GM19193 (cell line): ENCODE measurements around the gene CDH4.

Source experiments
- POLR2A ChIP-seq: IDR thresholded peaks from 4 replicates; pipeline ENCODE4 v1.6.1; 2011; ENCODE audit not compliant: insufficient read depth, insufficient read length; ENCODE audit errors: extremely low read depth

Gene CDH4

GRCh38 chr20:61815176-61815575 is 563.1 kb downstream of the CDH4 start:
- no peak for TF ChIP-seq POLR2A

DNA sequence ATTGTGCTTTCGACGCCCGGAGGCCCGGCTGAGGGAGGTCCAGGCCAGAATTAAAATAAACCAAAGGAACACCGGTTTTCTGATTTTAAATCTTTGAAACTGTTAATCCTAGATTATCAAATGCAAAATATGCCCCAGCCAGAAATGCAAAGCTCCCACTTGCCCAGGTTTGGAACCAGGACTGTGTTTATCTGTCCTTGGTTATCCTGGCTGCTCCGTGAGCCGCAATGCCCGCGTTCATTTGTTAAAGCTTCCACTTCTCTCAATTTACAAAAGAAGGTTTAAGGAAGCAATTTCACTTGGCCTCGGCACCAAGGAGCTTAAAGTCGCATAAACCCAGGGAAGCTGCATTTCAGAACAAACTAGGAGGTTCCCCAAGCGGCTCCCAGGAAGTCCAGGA is 563.6 kb downstream of the CDH4 start:
- TF ChIP-seq POLR2A, result no peak

DNA sequence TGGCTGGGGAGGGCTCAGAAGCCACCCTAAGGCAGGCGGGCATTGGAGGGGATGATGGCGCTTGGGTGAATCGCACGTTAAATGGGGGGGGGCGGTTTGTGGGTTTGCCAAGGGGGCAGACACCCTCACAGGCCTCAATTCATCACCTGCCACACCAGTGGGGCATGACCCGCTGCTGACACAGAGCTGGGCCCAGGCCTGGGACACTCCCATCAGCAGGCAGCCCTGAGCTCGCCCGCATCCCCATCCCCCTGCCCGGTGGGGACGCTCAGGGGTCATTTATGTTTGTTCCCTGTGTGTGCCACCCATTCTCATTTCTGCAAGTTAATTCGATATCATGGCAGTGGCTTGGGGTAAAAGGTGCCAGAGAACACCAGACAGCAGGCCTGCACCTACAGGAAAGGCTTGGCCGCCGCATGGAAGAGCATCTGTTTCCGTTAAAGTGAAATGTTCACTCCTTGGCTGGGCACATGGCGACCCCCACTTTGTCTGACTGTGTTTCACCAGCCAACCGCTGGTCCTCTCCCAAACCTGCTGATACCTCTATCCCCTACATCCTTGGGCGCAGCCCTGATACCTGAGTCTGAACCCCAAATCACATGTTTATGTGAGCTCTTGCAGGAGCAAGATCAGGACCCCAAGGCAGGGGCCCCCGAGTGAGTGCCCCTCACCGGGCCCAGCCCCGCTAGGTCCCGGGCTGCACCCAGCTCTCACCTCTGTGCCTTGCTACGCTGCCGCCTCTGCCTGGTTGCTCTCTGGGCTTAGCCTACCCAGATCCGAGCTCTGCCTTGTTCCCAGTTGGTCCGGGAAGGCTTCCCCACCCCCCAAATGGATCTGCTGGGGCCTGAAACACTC is 564.8 kb downstream of the CDH4 start:
- TF ChIP-seq POLR2A, result no peak

DNA sequence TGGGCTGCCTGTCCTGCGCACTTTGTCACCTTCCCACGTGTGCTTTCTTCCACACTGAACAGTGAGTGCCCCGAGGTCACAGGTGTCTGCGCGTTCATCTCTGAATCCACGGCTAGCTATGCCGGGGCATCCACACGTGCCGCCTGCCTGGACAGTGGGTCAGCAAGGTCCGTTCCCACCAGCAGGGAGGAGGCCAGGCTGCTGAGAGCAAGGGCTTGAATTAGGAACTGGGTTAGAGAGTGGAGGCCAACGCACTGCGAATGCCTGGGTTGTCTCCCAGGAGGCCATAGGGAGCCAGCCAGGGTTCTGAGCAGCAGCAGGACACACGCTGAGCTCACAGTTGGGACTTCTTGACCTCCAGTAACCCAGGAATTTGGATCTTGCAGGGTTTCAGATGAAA is 565.5 kb downstream of the CDH4 start:
- no peak for TF ChIP-seq POLR2A

GRCh38 chr20:61818746-61819573 is 566.9 kb downstream of the CDH4 start:
- no peak for TF ChIP-seq POLR2A

GRCh38 chr20:61819574-61819846 is 567.4 kb downstream of the CDH4 start:
- no peak for TF ChIP-seq POLR2A

DNA sequence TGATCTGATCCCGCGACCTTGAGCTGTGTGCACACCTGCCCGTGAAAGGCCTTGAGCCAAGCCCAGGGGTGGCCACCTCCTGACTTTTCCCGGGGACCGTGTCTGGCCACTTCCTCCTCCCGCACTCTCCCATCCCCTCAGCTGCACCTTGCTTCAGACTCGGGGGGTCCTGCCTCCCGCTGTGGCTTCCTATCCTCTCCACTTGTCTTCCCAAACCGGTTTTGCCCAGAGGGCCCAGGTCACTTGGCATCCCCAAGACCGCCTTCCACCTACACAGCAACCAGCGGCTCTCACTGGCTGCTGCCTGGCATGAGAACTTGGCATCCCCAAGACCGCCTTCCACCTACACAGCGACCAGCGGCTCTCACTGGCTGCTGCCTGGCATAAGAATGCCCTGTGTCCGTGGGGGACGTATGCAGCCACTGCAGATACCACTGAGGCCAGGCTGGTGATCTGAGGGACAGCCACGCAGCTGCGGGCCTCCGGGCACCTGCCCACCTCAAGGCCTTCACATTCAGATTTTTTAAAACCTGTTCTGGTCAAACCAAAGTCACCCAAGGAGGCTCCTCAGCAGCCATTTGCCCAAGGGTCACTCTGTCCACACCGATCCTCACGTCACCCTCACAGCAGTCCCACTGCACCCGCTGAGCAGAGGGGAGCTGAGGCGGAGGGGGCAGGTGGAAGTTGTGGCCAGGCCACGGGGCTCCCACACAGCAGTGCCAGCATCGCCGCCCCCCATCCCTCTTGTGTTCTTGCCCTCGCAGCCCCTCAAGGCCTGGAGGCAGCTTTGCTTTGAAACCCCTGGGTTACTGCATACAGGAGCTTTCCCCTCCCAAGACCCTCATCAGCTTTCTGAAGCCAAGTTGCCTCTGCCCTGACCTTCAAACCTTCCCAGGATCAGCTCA is 568.1 kb downstream of the CDH4 start:
- TF ChIP-seq POLR2A, result no peak

DNA sequence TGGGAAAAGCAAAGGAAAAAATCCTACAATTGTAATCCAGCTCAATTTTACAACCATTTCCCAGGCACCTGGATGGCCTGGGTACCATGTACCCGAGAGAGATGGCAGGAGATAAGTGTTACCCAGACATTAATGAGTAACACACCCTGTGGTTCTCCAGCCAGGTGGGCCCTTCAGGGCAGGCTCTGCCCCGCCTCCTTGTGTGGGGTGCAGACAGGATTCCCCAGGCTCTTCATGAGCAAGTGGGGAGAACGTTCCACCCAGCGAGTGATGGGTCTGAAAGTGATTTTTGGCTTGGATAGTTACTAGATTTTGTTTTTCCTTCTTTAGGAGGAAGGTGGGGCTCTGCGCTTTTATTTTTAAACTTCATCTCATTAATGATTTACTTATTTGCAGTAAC is 569.7 kb downstream of the CDH4 start:
- no peak for TF ChIP-seq POLR2A

- no peak for TF ChIP-seq POLR2A
These were observed 570.3 kb downstream of the CDH4 start for GRCh38 chr20:61822396-61822795.

- no peak for TF ChIP-seq POLR2A
These were observed 571.2 kb downstream of the CDH4 start for GRCh38 chr20:61823242-61823641.

DNA sequence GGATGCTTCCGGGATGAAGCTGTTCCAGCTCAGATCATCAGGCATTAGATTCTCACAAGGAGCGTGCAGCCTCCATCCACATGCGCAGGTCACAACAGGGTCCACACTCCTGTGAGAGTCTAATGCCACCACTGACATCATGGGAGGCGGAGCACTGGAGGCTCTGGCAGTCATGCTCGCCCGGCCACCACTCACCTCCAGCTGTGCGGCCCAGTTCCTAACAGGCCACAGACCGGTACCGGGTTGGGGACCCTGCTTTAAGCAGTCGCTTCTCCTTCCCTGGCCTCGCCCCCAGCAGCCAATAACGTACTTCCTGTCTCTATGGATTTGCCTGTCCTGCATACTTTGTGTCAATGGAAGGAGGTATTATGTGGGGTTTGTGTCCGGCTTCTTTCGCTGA is 576.8 kb downstream of the CDH4 start:
- no peak for TF ChIP-seq POLR2A

DNA sequence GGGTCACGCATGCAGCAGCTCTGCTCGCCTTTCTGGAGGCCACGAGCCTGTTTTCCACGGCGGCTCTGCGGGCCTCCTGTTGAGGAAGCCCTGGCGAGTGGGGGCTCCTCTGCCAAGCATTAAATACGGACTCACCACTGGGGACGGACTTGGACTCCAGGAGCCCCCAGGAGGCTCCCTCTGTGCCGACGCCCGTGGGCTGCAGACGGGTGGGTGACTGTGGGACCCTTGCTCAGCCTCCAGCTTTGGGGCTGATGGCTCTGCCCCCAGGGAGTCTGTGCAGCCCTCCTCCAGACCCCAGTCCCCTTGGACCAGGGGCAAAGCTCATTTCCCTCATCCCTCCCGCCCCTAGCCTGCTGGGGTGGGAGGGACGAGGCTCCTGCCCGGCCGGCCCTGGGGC is 577.5 kb downstream of the CDH4 start:
- no peak for TF ChIP-seq POLR2A

DNA sequence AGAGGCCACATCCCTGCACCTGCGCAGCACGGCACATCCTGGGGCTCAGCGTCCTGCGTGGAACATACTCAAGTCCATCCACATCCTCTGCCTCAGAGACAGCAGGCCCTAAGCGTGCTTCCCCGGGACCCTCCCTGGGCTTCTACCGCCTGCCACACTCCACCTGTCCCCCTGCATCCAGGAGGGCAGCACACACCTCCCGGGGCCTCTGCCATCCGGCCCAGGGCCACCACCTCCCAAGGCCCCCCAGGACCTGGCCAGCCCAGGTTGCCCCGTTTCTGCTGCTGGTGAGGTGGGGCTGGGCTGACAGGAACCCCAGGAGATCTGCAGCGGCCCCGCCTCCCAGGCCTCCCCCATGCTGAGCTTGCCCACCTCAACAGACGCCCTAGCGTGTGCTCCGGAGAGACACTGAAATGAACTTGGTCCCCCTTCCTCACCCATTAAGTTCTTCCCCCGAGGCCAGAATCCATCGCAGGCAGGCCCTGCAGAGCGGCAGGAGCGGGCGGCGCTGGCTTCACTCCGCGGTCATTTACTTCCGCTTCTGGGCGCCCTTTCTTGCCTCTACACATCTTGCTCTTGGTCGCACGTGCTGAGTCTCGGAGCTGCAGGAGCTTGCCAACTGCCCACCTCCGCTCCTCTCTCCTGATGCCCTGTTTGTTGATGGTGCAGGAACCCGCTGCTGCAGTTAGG is 578.3 kb downstream of the CDH4 start:
- TF ChIP-seq POLR2A, result no peak

- no peak for TF ChIP-seq POLR2A
These were observed 578.9 kb downstream of the CDH4 start for GRCh38 chr20:61830991-61831390.

DNA sequence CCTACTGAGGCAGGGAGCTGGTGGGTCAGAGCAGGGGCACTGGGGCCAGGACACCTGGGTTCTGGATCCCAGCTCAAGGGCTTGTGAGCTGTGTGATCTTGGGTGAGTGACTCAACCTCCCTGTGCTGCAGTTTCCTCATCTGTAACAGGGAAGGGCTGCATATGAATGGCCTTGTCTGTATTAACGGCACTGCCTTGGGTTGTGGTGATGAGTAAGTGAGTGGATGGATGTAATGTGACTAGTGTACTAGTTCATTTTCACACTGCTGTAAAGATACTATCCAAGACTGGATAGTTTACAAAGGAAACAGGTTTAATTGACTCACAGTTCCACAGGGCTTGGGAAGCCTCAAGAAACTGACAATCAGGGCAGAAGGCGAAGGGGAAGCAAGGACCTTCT is 580.1 kb downstream of the CDH4 start:
- TF ChIP-seq POLR2A, result no peak
